Naive thymus-derived CD8-positive, alpha-beta T cell (primary cell): ENCODE data around the gene B3GALT5. TPM values are rescaled to one million over a fixed set of nuclear protein-coding genes. Genes with fewer than 3 reads are reported as not detected.

Experiments
- ATAC-seq, 2 donors: fragments of 150-1000 bp; cut with Tn5 transposase in 1 of 2; sonication (Bioruptor Pico), chemical (Tn5 transposase) in 1 of 2; 1 replicate in 1 of 2; 2 replicates in 1 of 2; pipeline ENCODE4 v1.10.0; 2021; ENCODE audit warnings: mild to moderate bottlenecking in 2 of 2, moderate library complexity in 2 of 2
- POLR2A ChIA-PET: fragments of 350-600 bp; sonication (Branson Sonifier 250); formaldehyde crosslinking; loops from one replicate; lab custom pipeline; 2021; ENCODE audit warnings: antibody characterized with exemption; lab: Charles Lee
- DNase-seq, 10 donors: peaks; one replicate each; pipeline versions ENCODE4 v3.0.0 to v3.0.0-alpha.2; 2020 to 2022
- H3K27ac Mint-ChIP-seq, 10 donors: one replicate each; pipeline ENCODE4 v1.8.0; 2020 to 2022; ENCODE audit warnings: mild to moderate bottlenecking in 10 of 10, mixed read lengths in 10 of 10, moderate library complexity in 4 of 10, inconsistent platforms in 1 of 10
- H3K27me3 Mint-ChIP-seq, 5 donors: one replicate each; pipeline ENCODE4 v1.8.0; 2021 to 2022; ENCODE audit warnings: mixed read lengths in 5 of 5
- H3K36me3 Mint-ChIP-seq, 3 donors: one replicate each; pipeline ENCODE4 v1.8.0; 2020 to 2022; ENCODE audit warnings: mixed read lengths in 3 of 3, mild to moderate bottlenecking in 2 of 3, inconsistent platforms in 1 of 3
- H3K4me1 Mint-ChIP-seq, 4 donors: one replicate each; pipeline ENCODE4 v1.8.0; 2021 to 2022; ENCODE audit warnings: mixed read lengths in 4 of 4
- H3K4me3 Mint-ChIP-seq, 10 donors: one replicate each; pipeline ENCODE4 v1.8.0; 2020 to 2022; ENCODE audit warnings: mild to moderate bottlenecking in 10 of 10, mixed read lengths in 10 of 10, moderate library complexity in 6 of 10, inconsistent platforms in 1 of 10
- H3K9me3 Mint-ChIP-seq, 9 donors: one replicate each; pipeline ENCODE4 v1.8.0; 2020 to 2022; ENCODE audit warnings: mixed read lengths in 9 of 9, mild to moderate bottlenecking in 3 of 9, inconsistent platforms in 1 of 9, moderate library complexity in 1 of 9
- polyA plus RNA-seq, 3 donors: library from polyadenylated mRNA; unstranded; fragments of 300-500 nt; fragmentation: Illumina TruSeq; gene quantifications; one replicate each; pipeline ENCODE4 v1.2.3, GENCODE V29; 2021
- total RNA-seq, 8 experiments: library from RNA in 2 of 8; stranded (reverse) in 2 of 8; gene quantifications; one replicate each; pipeline ENCODE4 v1.2.3 and lab custom pipeline; 2021 to 2026

B3GALT5 gene
- total and polyA plus RNA-seq, 5 experiments from 2014 or later = not detected

DNA sequence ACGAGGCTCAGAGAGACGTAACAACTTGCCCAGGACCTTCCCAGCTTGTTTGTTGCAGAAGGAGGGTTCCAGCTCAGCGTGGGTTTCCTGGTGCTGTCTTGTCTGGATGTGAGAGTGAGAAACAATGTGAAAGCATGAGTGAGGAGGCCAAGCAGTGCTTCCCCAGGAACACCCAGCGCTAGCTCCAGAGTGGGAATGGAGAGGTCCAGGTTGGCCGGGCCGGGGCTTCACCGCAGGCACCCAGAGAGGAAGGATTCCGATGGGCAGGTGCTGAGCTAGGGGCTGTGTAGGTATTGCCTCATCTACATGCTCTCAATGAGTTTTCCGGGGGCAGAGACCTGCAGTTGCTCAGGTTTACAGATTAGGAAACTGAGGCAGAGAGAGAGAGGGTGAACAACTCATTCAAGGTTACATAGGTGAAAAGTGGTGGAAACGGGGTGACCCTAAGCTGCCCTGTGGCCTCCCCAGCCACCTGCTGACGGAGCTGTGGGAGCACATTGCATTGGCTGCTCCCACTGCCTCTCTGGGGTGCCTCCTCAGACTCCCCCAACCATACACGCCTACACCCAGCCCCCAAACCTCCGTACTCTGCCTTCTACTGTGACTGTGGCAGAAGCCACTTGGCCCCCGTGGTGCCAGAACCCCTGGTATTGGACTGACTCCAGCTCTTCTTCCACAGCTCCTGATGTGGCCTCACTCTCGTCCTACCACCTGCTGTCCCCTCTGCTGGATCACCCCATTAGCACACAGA is 51.2 kb downstream of the B3GALT5 start:
- peak overlapping the region in 1 of 10 donors; percentile 51 for H3K27ac Mint-ChIP-seq
- POLR2A ChIA-PET = interaction anchor here (0.5 kb wide), 1 partner anchor 697 kb away, joined by 3 read pairs; no protein-coding TSS in a partner anchor
- no peak for ATAC-seq
- no peak for DNase-seq
- H3K27me3 Mint-ChIP-seq = peaks cover 0 to 34% (median 5%) of the 10 kb centered on the region in 5 donors
- no peaks in the 10 kb centered on the region for H3K36me3 Mint-ChIP-seq
- H3K4me3 Mint-ChIP-seq = no peak overlapping the region
- no peaks in the 10 kb centered on the region for H3K9me3 Mint-ChIP-seq
- peaks cover 0 to 4% (median 0%) of the 10 kb centered on the region in 4 donors for H3K4me1 Mint-ChIP-seq

GRCh38 chr21:39664586-39664985 is 51.8 kb downstream of the B3GALT5 start:
- POLR2A ChIA-PET = no interaction called here
- DNase-seq (no peak), ATAC-seq (no peak)
- Mint-ChIP-seq H3K36me3 (no peaks in the 10 kb centered on the region), H3K4me3 (no peak overlapping the region), H3K4me1 (peaks cover 0 to 4% (median 0%) of the 10 kb centered on the region in 4 donors), H3K27me3 (peaks cover 0 to 31% (median 5%) of the 10 kb centered on the region in 5 donors), H3K9me3 (no peaks in the 10 kb centered on the region), H3K27ac (no peak overlapping the region)

GRCh38 chr21:39666026-39666425 is 53.3 kb downstream of the B3GALT5 start:
- DNase-seq (no peak), ATAC-seq (no peak)
- POLR2A ChIA-PET = no interaction called here
- H3K36me3 Mint-ChIP-seq = no peaks in the 10 kb centered on the region
- H3K4me1 Mint-ChIP-seq = peaks cover 0 to 2% (median 0%) of the 10 kb centered on the region in 4 donors
- no peaks in the 10 kb centered on the region for H3K9me3 Mint-ChIP-seq
- no peak overlapping the region for H3K4me3 Mint-ChIP-seq
- H3K27me3 Mint-ChIP-seq = peaks cover 0 to 24% (median 3%) of the 10 kb centered on the region in 5 donors
- no peak overlapping the region for H3K27ac Mint-ChIP-seq

DNA sequence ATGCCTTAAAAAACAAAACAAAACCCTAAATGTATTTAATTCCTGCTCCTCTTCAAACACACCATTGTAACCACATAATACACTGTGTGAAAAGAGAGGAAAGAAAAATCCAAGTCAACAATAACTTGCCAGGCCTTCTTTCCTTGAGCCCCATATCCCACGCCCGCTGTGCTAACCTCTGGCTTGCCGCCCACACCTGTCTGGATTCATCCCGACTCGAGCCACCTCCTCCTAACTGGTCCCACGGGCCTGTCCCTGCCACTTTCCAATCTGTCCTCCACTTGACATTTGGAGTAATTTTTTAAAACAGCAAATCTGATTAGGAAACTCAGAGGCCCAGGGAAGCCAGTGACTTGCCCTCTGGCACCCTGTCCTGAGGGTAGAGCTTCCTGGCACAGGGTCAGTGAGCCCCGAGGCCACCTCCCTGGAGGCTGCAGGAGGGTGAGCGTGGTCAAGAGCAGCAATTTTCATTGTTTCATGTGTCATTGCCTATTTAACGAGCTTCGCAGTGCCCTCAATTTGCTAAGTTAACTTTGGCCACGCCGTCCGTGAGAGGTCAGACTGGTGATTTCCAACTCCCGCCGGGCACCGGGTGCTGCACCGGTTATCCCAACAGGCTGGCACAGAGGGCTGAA is 54.1 kb downstream of the B3GALT5 start:
- no peak overlapping the region for H3K27ac Mint-ChIP-seq
- peaks cover 0 to 23% (median 3%) of the 10 kb centered on the region in 5 donors for H3K27me3 Mint-ChIP-seq
- POLR2A ChIA-PET = no interaction called here
- peaks cover 0 to 2% (median 0%) of the 10 kb centered on the region in 4 donors for H3K4me1 Mint-ChIP-seq
- no peak overlapping the region for H3K4me3 Mint-ChIP-seq
- ATAC-seq (no peak), DNase-seq (no peak)
- H3K9me3 Mint-ChIP-seq = no peaks in the 10 kb centered on the region
- no peaks in the 10 kb centered on the region for H3K36me3 Mint-ChIP-seq

DNA sequence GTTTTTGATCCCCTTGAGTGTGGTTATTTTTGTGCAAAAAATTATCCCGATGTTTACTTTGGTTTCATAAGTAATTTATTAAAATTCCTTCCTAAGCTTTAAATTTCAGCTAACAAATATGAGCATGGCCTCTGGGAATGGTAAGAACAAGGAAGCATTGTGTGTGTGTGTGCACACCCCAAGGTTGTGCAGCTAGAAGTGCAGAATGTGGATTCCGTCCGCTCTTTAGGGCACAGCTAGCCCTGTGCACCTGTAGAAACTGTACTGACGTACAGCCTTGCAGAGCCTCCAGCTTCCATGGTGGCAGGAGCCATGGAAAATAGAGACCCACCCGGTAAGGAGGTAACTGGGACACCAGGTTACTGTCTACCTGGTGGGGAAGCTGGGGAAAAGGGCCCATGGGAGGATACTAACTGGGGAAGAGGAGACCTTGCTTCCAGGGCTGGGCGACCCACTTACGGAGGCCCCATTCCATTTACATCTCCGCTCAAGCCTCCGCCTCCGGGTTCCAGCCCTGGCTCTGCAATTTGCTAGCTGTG is 54.7 kb downstream of the B3GALT5 start:
- Mint-ChIP-seq H3K27ac (no peak overlapping the region), H3K36me3 (no peaks in the 10 kb centered on the region), H3K4me3 (no peak overlapping the region), H3K9me3 (no peaks in the 10 kb centered on the region), H3K4me1 (peaks cover 0 to 2% (median 0%) of the 10 kb centered on the region in 4 donors), H3K27me3 (peaks cover 0 to 23% (median 3%) of the 10 kb centered on the region in 5 donors)
- no peak for ATAC-seq
- POLR2A ChIA-PET = no interaction called here
- no peak for DNase-seq

- POLR2A ChIA-PET = no interaction called here
- Mint-ChIP-seq H3K36me3 (no peaks in the 10 kb centered on the region), H3K4me1 (peaks cover 0 to 2% (median 0%) of the 10 kb centered on the region in 4 donors), H3K4me3 (no peak overlapping the region), H3K27me3 (peaks cover 0 to 29% (median 3%) of the 10 kb centered on the region in 5 donors), H3K27ac (no peak overlapping the region), H3K9me3 (no peaks in the 10 kb centered on the region)
- no peak for ATAC-seq
- no peak for DNase-seq
Measured at GRCh38 chr21:39668369-39668768, 55.6 kb downstream of the B3GALT5 start.

DNA sequence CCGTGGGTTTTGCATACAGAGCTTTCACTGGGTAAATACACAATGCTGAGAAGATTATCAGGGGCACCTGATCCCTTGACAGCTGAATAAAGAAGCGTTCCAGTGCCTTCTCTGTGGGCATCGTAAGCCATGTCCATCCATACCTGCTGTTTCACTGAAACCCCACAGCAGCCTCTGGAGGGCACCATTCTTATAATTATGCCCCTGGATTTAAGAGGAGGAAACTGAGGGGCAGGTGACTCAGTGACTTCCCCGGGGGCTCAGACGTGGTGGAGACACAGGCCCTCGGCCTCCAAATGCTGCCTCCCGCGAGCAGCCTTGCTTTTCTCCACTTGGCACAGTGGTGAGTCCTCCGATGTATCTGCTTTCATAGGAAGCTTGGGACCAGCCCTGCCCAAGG is 56.7 kb downstream of the B3GALT5 start:
- Mint-ChIP-seq H3K4me1 (peaks cover 0 to 2% (median 0%) of the 10 kb centered on the region in 4 donors), H3K27ac (no peak overlapping the region), H3K36me3 (no peaks in the 10 kb centered on the region), H3K4me3 (no peak overlapping the region), H3K27me3 (peaks cover 0 to 40% (median 4%) of the 10 kb centered on the region in 5 donors), H3K9me3 (no peaks in the 10 kb centered on the region)
- ATAC-seq (no peak), DNase-seq (no peak)
- POLR2A ChIA-PET = no interaction called here

DNA sequence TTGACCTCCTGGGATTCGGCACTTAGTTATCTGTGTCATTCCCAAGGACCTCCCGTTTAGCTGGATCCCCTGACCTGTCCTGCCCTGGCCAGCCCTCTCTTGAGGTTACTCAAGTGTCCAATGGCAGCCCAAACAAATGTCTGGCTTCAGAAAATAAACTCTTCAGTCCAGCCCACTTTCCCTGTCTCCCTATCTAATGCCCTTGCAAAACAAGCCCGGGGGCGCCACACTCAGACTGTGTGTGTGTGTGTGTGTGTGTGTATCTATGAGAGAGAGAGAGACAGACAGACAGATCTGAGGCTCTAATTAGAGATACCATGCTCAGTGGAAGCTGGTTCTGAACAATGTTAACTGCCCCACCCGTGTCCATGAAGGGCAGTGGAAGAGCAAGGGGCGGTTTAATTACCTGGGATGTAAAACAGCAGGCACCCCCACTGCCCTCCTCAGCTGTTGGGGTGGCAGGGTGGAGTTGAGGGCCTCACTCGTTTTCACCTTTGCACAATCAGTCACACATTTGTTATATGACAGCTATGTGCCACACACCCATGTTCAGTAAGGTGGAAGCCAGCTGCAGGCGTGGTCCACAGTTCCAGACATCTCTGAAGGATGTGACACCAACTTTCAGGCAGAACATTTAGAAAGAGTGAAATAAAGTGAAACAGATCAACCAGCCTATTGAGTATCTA is 57.4 kb downstream of the B3GALT5 start:
- DNase-seq (no peak), ATAC-seq (no peak)
- Mint-ChIP-seq H3K27ac (no peak overlapping the region), H3K4me3 (no peak overlapping the region), H3K36me3 (no peaks in the 10 kb centered on the region), H3K4me1 (peaks cover 0 to 2% (median 0%) of the 10 kb centered on the region in 4 donors), H3K9me3 (no peaks in the 10 kb centered on the region), H3K27me3 (peaks cover 0 to 40% (median 7%) of the 10 kb centered on the region in 5 donors)
- POLR2A ChIA-PET = no interaction called here

- no peaks in the 10 kb centered on the region for H3K9me3 Mint-ChIP-seq
- no peak overlapping the region for H3K27ac Mint-ChIP-seq
- no peaks in the 10 kb centered on the region for H3K36me3 Mint-ChIP-seq
- POLR2A ChIA-PET = no interaction called here
- DNase-seq (no peak), ATAC-seq (no peak)
- no peaks in the 10 kb centered on the region for H3K4me1 Mint-ChIP-seq
- H3K27me3 Mint-ChIP-seq = peaks cover 0 to 40% (median 11%) of the 10 kb centered on the region in 5 donors
- no peak overlapping the region for H3K4me3 Mint-ChIP-seq
Measured at GRCh38 chr21:39670701-39671100, 58.0 kb downstream of the B3GALT5 start.

DNA sequence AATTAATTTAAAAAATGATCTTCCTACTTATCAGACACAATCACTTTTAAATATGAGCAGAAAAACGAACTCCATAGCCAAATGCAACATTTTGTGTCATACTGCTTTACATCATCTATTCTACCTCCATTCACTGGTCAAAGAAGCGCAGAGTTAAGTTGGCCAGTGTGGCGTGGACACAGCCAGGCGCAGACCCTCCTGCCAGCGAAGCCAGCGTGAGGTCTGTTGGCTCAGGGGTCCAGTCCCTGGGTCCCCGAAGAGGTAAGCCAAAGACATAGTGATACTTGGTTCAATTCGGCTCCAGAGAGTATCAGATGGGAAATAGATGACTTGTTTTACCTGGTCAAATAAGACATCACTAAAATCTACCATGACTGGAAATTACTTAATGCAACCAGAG is 59.2 kb downstream of the B3GALT5 start:
- no peaks in the 10 kb centered on the region for H3K9me3 Mint-ChIP-seq
- no peaks in the 10 kb centered on the region for H3K4me1 Mint-ChIP-seq
- peaks cover 0 to 37% (median 11%) of the 10 kb centered on the region in 5 donors for H3K27me3 Mint-ChIP-seq
- no peak overlapping the region for H3K4me3 Mint-ChIP-seq
- H3K27ac Mint-ChIP-seq = no peak overlapping the region
- ATAC-seq (no peak), DNase-seq (no peak)
- POLR2A ChIA-PET = no interaction called here
- H3K36me3 Mint-ChIP-seq = no peaks in the 10 kb centered on the region

DNA sequence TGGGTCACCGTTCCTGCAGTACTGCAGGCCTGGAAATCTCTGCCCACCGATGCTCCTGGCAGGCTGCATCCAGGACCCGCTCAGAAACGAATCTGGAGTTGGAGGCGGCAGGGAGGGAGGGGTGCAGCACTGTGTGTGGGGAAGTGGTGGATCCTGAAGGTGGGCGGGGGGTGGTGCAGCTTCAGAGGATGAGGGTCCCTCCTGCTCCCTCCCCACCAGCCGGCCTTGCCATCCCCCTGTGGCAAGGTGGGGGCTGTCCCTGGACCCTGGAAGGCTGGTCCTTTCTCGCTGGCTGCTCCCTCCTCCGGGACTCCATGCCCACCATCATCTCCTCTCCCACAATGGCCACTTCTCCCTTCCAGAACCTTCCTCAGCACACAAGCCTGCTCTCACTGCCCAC is 60.4 kb downstream of the B3GALT5 start:
- Mint-ChIP-seq H3K27me3 (peaks cover 0 to 37% (median 11%) of the 10 kb centered on the region in 5 donors), H3K4me1 (no peaks in the 10 kb centered on the region), H3K4me3 (no peak overlapping the region), H3K36me3 (no peaks in the 10 kb centered on the region), H3K9me3 (no peaks in the 10 kb centered on the region), H3K27ac (no peak overlapping the region)
- DNase-seq (no peak), ATAC-seq (no peak)
- POLR2A ChIA-PET = no interaction called here

- H3K4me3 Mint-ChIP-seq = no peak overlapping the region
- H3K4me1 Mint-ChIP-seq = no peaks in the 10 kb centered on the region
- H3K27me3 Mint-ChIP-seq = peaks cover 0 to 37% (median 11%) of the 10 kb centered on the region in 5 donors
- no peak for DNase-seq
- H3K27ac Mint-ChIP-seq = no peak overlapping the region
- no peak for ATAC-seq
- H3K36me3 Mint-ChIP-seq = no peaks in the 10 kb centered on the region
- peaks cover 0 to 3% (median 0%) of the 10 kb centered on the region in 9 donors for H3K9me3 Mint-ChIP-seq
- POLR2A ChIA-PET = no interaction called here
Measured at GRCh38 chr21:39673736-39674135, 61.0 kb downstream of the B3GALT5 start.

- H3K27ac Mint-ChIP-seq = no peak overlapping the region
- ATAC-seq = no peak
- H3K4me1 Mint-ChIP-seq = no peaks in the 10 kb centered on the region
- no peaks in the 10 kb centered on the region for H3K36me3 Mint-ChIP-seq
- H3K4me3 Mint-ChIP-seq = no peak overlapping the region
- POLR2A ChIA-PET = no interaction called here
- peaks cover 0 to 4% (median 0%) of the 10 kb centered on the region in 9 donors for H3K9me3 Mint-ChIP-seq
- no peak for DNase-seq
- peaks cover 0 to 35% (median 11%) of the 10 kb centered on the region in 5 donors for H3K27me3 Mint-ChIP-seq
Measured at GRCh38 chr21:39674801-39675200, 62.1 kb downstream of the B3GALT5 start.
